Kidney tubule cell (primary cell): ENCODE measurements around the gene DNAJC6.
"Not testable (repeated sequence)": the region's sequence is repeated elsewhere in the genome, so short reads cannot be mapped to it uniquely, and the experiment has no call there.

Experiments
- DNase-seq: peaks from one replicate; pipeline ENCODE4 v3.0.0-alpha.2; 2018; ENCODE audit warnings: low spot score

DNAJC6 gene

DNA sequence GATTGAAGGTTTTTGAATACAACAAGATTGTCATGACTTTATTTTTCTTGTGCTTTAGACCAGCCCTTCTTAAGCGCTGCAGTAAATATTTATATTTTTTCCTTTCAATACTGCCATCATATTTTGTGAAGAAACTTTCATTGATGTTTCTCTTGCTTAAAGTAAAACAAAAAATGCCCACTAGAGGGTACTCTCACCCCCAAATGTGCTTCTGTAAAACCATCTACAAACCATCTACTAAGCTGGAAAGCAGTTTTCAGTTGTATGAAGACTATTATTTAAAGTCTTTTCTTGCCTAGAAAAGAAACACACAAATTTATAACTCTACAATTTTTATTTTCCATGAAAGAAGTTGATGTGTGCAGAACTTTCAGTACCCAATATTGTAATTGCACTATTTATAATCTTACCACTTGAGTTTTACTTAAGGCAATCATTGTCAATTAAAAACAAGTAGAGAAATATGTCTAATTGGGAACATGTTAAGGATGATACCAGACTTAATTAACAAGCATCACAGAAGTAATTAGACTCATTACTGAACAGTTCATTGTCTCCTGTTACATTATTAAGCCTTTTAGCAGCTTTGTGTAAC lies 121.9 kb downstream of the DNAJC6 start:
- peak; percentile 52 for DNase-seq

DNA sequence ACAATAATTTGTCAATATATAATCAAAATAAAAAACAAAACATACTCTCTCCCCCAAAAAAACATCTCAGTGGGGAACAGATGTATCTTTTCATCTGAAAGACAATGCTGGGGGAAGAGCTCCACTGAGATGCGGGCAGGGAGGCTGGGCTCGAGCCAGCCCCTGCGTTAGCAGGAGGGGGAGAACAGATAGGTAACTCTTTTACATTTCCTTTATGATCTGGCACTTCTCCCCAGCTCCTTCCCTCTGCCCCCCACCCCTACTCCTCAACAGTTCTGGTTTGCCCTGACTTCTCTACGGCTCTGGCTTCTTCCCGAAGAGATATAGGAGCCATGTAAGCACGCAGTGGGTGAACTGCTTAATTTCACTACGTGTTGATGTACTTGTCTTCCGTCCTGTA lies 123.6 kb downstream of the DNAJC6 start:
- DNase-seq: no peak

DNA sequence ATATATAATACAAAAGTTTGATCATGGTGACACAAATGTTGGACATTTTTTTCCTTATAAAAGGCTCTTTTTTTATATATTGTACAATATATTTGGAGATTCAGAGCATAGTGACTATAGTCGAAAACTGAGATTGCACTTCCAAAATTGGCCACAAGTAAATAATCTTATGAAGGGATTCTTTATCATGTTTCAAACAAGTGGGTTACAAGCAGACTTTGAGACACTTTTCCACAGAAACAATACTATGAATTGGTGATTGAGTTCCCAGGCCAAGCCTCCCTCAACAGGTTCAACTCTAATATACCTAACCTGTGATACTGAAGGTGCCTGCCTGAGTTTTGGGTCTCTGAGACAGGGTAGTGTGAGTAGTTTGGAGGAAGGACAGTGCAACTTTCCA lies 124.9 kb downstream of the DNAJC6 start:
- DNase-seq: no peak

DNA sequence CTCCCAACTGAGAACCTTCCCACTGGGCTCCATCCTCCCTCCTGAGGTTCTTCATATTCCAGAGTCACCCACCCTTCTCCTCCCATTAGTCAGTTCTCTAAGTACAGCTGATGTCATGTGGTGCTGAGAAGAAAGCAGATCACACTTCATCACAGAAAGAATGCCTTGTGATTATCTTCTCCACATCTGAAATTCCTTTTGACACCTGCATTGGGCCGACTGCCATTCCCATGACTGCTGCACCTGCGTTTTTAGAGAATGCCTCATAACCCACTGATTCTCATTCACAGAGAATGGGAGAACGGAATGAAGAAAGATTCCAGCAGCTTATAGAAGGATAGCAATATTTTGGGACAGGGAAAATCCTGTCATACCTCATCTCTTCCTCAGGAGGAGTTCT lies 125.4 kb downstream of the DNAJC6 start:
- peak; percentile 86 for DNase-seq

DNA sequence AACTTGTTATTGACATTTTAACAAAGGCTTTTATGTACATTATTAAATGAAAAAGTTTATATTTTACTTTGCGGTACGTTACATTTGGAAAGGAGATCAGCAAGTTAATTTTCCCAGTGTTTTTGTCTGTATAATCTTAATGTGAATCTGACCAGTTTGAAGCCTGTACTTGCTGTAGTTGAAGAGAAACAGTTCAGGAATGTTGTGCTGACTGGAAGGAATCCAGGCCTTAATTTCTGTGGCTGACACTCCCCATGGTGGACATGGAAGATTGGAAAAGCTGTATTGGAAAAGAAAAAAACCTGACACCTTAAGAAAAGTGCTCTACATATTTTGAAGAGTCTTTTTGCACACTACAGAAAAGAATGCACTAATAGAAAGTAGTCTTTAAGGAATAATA lies 126.6 kb downstream of the DNAJC6 start:
- DNase-seq: peak; percentile 28

DNA sequence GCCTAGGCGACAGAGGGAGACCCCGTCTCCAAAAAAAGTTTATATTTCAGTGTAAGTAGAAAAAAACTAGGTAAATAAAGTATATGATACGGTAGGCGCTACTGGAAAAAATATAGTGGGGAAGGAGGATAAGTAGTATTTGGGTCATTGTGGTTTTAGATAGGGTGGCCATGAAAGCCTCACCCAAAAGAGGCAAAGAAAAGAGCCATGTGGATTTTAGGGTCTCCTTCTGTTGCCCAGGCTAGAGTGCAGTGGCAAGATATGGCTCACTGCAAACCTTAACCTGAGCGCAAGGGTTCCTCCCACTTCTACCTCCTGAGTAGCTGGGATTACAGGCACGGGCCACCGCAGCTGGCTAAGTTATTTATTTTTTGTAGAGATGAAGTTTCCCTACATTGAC lies 128.3 kb downstream of the DNAJC6 start:
- DNase-seq: no peak

DNA sequence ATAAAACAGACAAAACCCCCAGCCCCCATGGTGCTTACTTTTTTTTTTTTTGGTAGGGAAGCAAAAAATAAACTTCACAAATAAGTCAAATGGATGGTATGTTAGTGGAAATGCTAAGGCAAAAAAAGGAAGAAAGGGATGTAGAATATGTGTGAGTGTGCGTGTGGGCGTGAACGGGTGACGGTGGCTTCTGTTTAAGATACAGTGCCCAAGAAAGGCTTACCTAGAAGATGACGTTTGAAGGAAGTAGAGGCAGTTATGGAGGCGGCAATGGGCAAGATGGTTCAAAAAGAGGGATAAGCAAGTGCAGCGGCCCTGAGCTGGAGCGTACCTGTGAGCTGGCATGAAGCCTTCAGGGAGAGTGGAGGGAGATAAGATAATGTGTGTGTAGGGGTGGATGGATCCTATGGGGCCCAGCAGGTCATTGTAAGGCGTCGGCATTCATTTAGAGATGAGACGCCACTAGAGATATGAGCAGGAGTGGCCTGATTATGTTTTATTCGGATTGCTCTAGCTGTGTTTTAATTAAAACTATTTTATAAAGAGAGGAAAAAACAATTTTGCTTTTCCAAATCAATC lies 131.1 kb downstream of the DNAJC6 start:
- no peak for DNase-seq

DNA sequence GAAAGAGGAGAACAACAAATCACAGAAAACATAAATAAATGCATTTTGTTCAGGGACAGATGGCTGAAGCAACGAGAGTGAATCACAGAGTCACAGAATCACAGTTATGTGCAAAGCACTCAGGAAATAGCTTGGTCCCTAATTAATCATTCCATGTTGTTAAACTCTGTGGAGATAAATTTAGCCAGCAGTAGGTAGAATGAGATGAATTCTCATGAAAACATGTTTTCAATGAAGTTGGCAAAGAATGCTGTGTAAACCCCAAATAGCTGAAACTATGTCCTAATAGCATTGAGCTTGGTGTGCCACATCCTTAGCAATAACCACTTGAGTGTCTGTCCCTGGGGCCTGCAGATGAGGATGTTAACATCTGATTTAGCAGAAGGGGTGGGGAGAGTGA lies 131.6 kb downstream of the DNAJC6 start:
- DNase-seq: no peak

DNA sequence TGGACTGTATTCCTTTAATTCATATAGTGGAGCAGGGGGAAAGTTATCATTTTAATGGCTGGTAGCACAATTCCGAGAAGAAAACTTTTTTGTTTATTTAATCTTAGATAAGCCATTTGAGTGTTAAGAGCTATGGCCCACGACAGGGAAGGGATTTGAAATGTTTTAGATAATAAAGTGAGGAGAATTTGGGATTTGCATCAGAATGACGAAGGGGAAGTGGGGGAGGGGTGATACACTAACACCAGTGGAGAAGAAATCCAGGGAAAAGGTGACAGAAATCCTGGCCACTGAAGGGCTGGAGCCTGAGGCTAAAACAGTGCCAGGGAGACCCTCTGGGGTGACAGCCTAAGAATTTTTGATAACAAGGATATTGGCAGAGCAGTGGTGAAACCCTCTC lies 132.1 kb downstream of the DNAJC6 start:
- no peak for DNase-seq

DNA sequence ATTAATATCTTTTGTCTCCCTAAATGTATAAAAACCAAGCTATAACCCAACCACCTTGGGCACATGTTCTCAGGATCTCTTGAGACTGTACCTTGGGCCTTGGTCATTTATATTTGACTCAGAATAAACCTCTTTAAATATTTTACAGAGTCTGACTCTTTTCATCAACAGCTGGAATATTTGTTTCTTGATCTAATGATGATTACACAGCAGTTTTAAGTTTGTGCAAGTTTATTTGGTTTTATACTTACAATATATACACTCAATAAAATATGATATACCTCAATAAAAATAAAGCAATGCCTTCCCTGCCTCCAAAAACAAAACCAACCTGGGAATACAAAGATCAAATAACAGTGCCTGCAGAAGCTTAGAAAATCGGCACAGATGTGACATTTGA lies 133.1 kb downstream of the DNAJC6 start:
- DNase-seq: no peak

DNA sequence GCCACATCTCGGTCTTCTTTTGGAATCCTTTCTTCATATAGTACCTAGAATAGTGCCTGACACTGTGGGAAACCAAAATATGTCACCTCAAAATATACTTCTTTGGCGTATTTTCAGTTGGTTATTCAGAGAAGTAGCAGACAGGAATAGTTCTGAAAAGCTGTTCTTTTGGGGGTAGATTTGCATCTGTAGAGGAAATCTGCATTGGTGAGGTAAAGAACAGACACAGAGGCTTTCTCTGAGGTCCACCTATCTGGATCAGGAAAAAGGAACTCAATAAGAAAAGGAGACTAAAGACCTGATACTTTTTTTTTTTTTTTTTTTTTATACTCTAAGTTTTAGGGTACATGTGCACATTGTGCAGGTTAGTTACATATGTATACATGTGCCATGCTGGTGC lies 134.3 kb downstream of the DNAJC6 start:
- no peak for DNase-seq

DNA sequence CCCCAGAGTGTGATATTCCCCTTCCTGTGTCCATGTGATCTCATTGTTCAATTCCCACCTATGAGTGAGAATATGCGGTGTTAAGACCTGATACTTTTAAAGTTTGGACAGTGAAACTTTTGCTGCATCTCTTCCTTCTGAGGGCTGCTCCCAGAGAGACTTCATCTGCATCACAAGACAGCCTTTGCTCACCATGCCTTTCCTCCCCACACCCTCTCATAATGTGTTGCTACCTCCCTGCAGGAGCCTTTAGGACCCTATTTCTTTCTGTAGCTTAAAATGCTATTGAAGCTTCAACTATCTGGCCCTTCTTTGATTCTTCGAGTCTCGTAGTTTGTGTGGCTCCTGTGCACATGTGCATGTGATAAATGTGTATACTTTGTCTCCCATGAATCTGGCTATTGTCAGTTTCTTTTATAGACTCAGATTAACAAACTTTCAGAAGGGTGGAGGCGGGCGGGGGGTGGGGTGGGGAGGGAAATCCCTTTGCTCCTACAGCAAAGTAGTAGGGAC lies 134.8 kb downstream of the DNAJC6 start:
- DNase-seq: no peak

DNA sequence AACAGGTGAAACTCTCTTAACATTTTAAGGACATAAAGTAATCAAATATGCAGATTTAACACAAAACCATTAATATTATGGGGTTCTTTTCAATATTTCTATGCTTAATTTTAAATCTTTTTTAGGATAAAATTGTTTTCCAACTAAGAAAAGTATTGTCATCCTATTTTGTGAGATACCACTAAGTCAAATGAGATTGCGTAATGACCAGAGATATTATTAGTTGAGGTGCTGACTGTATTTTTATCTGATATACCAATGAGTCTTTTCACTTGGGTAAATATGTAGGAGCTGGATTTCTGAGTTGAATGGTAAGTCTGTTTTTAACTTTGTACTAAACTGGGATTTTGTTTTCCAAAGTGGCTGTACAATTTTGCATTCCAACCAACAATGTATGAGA lies 136.5 kb downstream of the DNAJC6 start:
- no peak for DNase-seq

DNA sequence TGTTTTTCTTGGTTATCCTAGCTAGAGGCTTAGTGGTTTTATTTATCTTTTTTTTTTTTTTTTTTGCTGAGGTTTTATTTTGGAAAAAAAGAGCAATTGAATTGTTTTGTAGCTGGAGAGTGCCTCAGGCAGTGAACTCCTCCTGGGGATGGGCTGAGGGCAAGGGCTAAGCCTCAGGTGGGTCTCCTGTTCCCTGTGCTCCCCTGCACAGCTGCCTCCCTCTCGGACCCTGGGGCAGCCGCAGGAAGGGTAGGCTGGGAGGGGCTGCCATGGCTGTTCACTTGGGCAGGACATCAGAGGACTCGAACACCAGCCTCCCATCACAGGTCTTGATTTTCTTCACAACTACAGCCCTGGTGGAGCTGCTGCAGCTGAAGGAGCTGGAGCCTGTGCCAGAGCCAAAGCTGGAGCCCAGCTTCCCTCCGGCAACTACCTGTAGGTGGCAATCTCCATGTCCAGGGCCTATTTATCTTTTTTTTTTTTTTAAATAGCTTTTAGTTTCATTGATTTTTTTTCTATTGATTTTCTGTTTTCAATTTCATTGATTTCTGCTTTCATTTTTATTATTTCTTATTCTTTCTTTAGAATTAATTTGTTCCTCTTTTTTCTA lies 140.0 kb downstream of the DNAJC6 start:
- DNase-seq: no peak

DNA sequence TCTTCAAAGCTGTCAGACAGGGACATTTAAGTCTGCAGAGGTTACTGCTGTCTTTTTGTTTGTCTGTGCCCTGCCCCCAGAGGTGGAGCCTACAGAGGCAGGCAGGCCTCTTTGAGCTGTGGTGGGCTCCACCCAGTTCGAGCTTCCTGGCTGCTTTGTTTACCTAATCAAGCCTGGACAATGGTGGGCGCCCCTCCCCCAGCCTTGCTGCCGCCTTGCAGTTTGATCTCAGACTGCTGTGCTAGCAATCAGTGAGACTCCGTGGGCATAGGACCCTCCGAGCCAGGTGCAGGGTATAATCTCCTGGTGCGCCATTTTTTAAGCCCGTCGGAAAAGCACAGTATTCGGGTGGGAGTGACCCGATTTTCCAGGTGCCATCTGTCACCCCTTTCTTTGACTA lies 146.3 kb downstream of the DNAJC6 start:
- not testable (repeated sequence) for DNase-seq

DNA sequence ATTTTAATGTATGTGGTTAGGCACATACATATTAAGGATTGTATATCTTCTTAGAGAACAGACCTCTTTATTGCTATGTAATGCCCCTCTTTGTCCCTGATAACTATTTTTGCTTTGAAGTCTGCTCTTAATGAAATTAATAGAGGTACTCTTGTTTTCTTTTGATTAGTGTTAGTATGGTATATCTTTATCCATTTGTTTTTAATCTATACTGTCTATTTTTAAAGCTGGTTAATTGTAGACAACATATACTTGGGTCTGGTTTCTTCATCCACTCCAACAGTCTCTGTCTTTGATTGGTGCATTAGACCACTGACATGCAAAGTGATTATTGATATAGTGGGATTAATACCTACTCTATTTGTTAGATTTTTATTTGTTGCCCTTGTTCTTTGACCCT lies 147.1 kb downstream of the DNAJC6 start:
- DNase-seq: no peak

DNA sequence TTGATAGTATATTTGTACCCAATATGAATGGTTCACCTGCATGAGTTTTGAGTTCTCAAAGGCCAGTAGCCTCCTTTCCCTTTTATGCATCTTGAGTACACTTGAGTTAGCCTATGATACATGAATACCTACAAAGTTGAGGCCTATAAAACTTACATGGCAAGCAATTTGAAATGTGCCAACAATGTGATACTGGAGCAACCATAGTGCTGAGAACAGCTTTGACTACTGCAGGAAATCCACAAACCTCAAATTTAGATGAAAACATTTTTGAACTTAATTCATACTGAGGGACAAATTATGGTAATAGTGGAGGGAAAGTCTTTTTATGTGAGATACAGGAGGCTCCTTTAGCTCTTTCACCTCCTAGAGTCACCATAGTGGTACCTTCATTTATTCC lies 148.5 kb downstream of the DNAJC6 start:
- no peak for DNase-seq

DNA sequence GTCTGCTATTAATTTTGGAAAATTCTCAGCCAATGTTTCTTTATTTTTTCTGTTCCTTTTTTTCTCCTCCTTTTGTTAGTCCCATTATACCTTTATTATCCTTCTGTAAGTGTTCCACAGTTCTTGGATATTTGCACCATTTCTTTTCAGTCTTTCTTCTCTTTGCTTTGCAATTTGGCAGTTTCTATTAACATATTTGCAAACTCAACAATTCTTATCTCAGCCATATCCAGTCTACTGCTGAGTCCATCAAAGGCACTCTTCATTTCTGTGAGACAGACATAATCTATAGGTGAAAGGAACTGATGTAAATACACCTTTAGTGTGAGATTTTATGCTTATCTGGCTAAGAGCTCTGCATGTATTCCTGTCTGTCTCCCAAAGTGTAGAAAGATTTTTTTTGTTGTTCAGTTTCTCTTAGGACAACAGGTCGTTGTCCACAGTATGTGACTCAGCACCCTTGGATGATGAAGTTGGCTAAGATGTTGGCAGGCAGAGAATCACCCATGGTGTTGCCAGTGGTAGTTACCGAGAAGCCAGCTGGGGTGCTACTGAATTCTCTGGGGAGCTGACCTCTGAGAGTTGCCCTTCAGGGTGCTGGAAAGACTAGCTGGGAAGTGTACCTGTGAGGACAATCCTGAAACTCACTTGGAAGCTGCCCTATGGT lies 149.5 kb downstream of the DNAJC6 start:
- no peak for DNase-seq

DNA sequence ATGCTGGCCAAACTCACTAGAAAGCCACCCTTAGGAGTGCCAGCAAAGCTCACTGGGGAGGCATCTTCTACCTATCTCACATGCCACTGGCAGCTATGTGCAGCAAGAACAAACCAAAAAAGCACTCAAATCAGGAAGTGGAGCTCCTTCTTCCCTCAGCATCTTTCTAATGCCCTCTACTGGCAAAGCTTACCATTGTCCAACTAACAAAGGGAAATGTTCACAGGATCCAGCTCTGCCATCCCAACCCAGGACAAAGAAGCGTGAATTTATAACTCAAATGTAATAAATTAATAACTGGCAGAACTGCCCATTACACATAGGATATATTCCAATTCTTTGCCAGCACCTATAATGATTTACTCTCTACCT lies 150.0 kb downstream of the DNAJC6 start:
- peak; percentile 49 for DNase-seq
